ENCODE measurements around the gene AP1S1. TPM values are rescaled to one million over a fixed set of nuclear protein-coding genes. Genes with fewer than 3 reads are reported as not detected.
A peak's percentile ranks its signal among the peaks of the same experiment; 100 is the strongest.
"Not testable (repeated sequence)": the region's sequence is repeated elsewhere in the genome, so short reads cannot be mapped to it uniquely, and the experiment has no call there.

The AP1S1 gene
- total and polyA plus RNA-seq, 5 donors, result 10.7 to 20.9 (median 12.5) TPM

GRCh38 chr7:101114492-101114891 lies 39.8 kb upstream of the AP1S1 start:
- Histone ChIP-seq H3K4me1 (ENCODE audit: control insufficient read depth, insufficient read depth, low read length) (peaks cover 9% of the 10 kb centered on the region), H3K9me3 (ENCODE audit: control insufficient read depth, low read length) (no peaks in the 10 kb centered on the region), H3K27ac (ENCODE audit: low read length) (no peak overlapping the region), H3K27me3 (ENCODE audit: control insufficient read depth, insufficient read depth) (no peaks in the 10 kb centered on the region), H3K4me3 (ENCODE audit: low read length) (no peak overlapping the region)
- peak in 1 of 3 donors; percentile 25 for DNase-seq
- no peak for ATAC-seq
- WGBS, result 53% methylated on average over 8 of the region's 8 CpGs
- intact Hi-C loops (cut with DNase I), result no loop called here

- H3K9me3 ChIP-seq (ENCODE audit: control insufficient read depth, low read length), result no peaks in the 10 kb centered on the region
- WGBS, result 94% methylated on average over 3 of the region's 3 CpGs
- H3K27me3 ChIP-seq (ENCODE audit: control insufficient read depth, insufficient read depth), result no peaks in the 10 kb centered on the region
- H3K4me1 ChIP-seq (ENCODE audit: control insufficient read depth, insufficient read depth, low read length), result peaks cover 9% of the 10 kb centered on the region
- intact Hi-C loops (cut with DNase I), result no loop called here
- DNase-seq (no peak), ATAC-seq (no peak)
- H3K4me3 ChIP-seq (ENCODE audit: low read length), result no peak overlapping the region
- no peak overlapping the region for H3K27ac ChIP-seq (ENCODE audit: low read length)
These were observed 39.1 kb upstream of the AP1S1 start for GRCh38 chr7:101115215-101115614.

GRCh38 chr7:101116898-101117297 lies 37.4 kb upstream of the AP1S1 start:
- DNase-seq, result peak in 1 of 3 donors; percentile 21
- peak overlapping the region; percentile 11 for H3K27ac ChIP-seq (ENCODE audit: low read length)
- no peaks in the 10 kb centered on the region for H3K9me3 ChIP-seq (ENCODE audit: control insufficient read depth, low read length)
- WGBS, result 77% methylated on average over 10 of the region's 10 CpGs
- no peak for ATAC-seq
- H3K27me3 ChIP-seq (ENCODE audit: control insufficient read depth, insufficient read depth), result no peaks in the 10 kb centered on the region
- H3K4me1 ChIP-seq (ENCODE audit: control insufficient read depth, insufficient read depth, low read length), result peaks cover 2% of the 10 kb centered on the region
- no peak overlapping the region for H3K4me3 ChIP-seq (ENCODE audit: low read length)
- intact Hi-C loops (cut with DNase I), result no loop called here

- Histone ChIP-seq H3K4me1 (ENCODE audit: control insufficient read depth, insufficient read depth, low read length) (no peaks in the 10 kb centered on the region), H3K4me3 (ENCODE audit: low read length) (no peak overlapping the region), H3K27ac (ENCODE audit: low read length) (no peak overlapping the region), H3K27me3 (ENCODE audit: control insufficient read depth, insufficient read depth) (no peaks in the 10 kb centered on the region), H3K9me3 (ENCODE audit: control insufficient read depth, low read length) (no peaks in the 10 kb centered on the region)
- WGBS, result 89% methylated on average over 3 of the region's 3 CpGs
- DNase-seq (peak in 1 of 3 donors; percentile 21), ATAC-seq (no peak)
- intact Hi-C loops (cut with DNase I), result no loop called here
These were observed 35.4 kb upstream of the AP1S1 start for GRCh38 chr7:101118856-101119255.

GRCh38 chr7:101119876-101120275 lies 34.4 kb upstream of the AP1S1 start:
- Histone ChIP-seq H3K27ac (ENCODE audit: low read length) (no peak overlapping the region), H3K9me3 (ENCODE audit: control insufficient read depth, low read length) (no peaks in the 10 kb centered on the region), H3K27me3 (ENCODE audit: control insufficient read depth, insufficient read depth) (no peaks in the 10 kb centered on the region), H3K4me1 (ENCODE audit: control insufficient read depth, insufficient read depth, low read length) (no peaks in the 10 kb centered on the region), H3K4me3 (ENCODE audit: low read length) (no peak overlapping the region)
- WGBS, result 47% methylated on average over 10 of the region's 10 CpGs
- DNase-seq (peak in 1 of 3 donors; percentile 13), ATAC-seq (no peak)
- intact Hi-C loops (cut with DNase I), result no loop called here

GRCh38 chr7:101120315-101120714 lies 34.0 kb upstream of the AP1S1 start:
- H3K27ac ChIP-seq (ENCODE audit: low read length), result no peak overlapping the region
- intact Hi-C loops (cut with DNase I), result no loop called here
- no peaks in the 10 kb centered on the region for H3K4me1 ChIP-seq (ENCODE audit: control insufficient read depth, insufficient read depth, low read length)
- no peak overlapping the region for H3K4me3 ChIP-seq (ENCODE audit: low read length)
- 84% methylated on average over 4 of the region's 4 CpGs for WGBS
- ATAC-seq (no peak), DNase-seq (no peak)
- H3K27me3 ChIP-seq (ENCODE audit: control insufficient read depth, insufficient read depth), result no peaks in the 10 kb centered on the region
- no peaks in the 10 kb centered on the region for H3K9me3 ChIP-seq (ENCODE audit: control insufficient read depth, low read length)

GRCh38 chr7:101121631-101121990 lies 32.7 kb upstream of the AP1S1 start:
- intact Hi-C loops (cut with DNase I); H3K4me1 ChIP-seq (ENCODE audit: control insufficient read depth, insufficient read depth, low read length); H3K27me3 ChIP-seq (ENCODE audit: control insufficient read depth, insufficient read depth); ATAC-seq; H3K9me3 ChIP-seq (ENCODE audit: control insufficient read depth, low read length); DNase-seq: not testable (repeated sequence)
- WGBS, result 37% methylated on average over 9 of the region's 9 CpGs
- Histone ChIP-seq H3K4me3 (ENCODE audit: low read length) (peak overlapping the region; percentile 39), H3K27ac (ENCODE audit: low read length) (peak overlapping the region; percentile 92)

- H3K9me3 ChIP-seq (ENCODE audit: control insufficient read depth, low read length), result no peaks in the 10 kb centered on the region
- H3K27ac ChIP-seq (ENCODE audit: low read length), result peak overlapping the region; percentile 92
- intact Hi-C loops (cut with DNase I), result no loop called here
- H3K27me3 ChIP-seq (ENCODE audit: control insufficient read depth, insufficient read depth), result no peaks in the 10 kb centered on the region
- peaks cover 6% of the 10 kb centered on the region for H3K4me1 ChIP-seq (ENCODE audit: control insufficient read depth, insufficient read depth, low read length)
- peak; percentile 85 to 88 (median 87) for DNase-seq
- H3K4me3 ChIP-seq (ENCODE audit: low read length), result peak overlapping the region; percentile 39
- WGBS, result 19% methylated on average over 17 of the region's 17 CpGs
- peak; percentile 81 to 85 for ATAC-seq
These were observed 32.0 kb upstream of the AP1S1 start for GRCh38 chr7:101121991-101122932.

GRCh38 chr7:101122933-101123702 lies 31.2 kb upstream of the AP1S1 start:
- WGBS, result 89% methylated on average over 11 of the region's 11 CpGs
- Histone ChIP-seq H3K9me3 (ENCODE audit: control insufficient read depth, low read length) (no peaks in the 10 kb centered on the region), H3K27me3 (ENCODE audit: control insufficient read depth, insufficient read depth) (no peaks in the 10 kb centered on the region), H3K4me3 (ENCODE audit: low read length) (no peak overlapping the region), H3K27ac (ENCODE audit: low read length) (peak overlapping the region; percentile 92), H3K4me1 (ENCODE audit: control insufficient read depth, insufficient read depth, low read length) (peaks cover 6% of the 10 kb centered on the region)
- DNase-seq (no peak), ATAC-seq (no peak)
- intact Hi-C loops (cut with DNase I), result no loop called here

GRCh38 chr7:101123703-101124068 lies 30.6 kb upstream of the AP1S1 start:
- no peak for DNase-seq
- intact Hi-C loops (cut with DNase I), result no loop called here
- H3K4me1 ChIP-seq (ENCODE audit: control insufficient read depth, insufficient read depth, low read length), result peaks cover 6% of the 10 kb centered on the region
- H3K4me3 ChIP-seq (ENCODE audit: low read length), result no peak overlapping the region
- ATAC-seq, result no peak
- H3K27ac ChIP-seq (ENCODE audit: low read length), result no peak overlapping the region
- 79% methylated on average over 3 of the region's 3 CpGs for WGBS
- H3K9me3 ChIP-seq (ENCODE audit: control insufficient read depth, low read length), result no peaks in the 10 kb centered on the region
- H3K27me3 ChIP-seq (ENCODE audit: control insufficient read depth, insufficient read depth), result no peaks in the 10 kb centered on the region

GRCh38 chr7:101124376-101125056 lies 29.8 kb upstream of the AP1S1 start:
- ATAC-seq (peak in 1 of 2 donors; percentile 1), DNase-seq (no peak)
- peaks cover 6% of the 10 kb centered on the region for H3K4me1 ChIP-seq (ENCODE audit: control insufficient read depth, insufficient read depth, low read length)
- no peak overlapping the region for H3K4me3 ChIP-seq (ENCODE audit: low read length)
- intact Hi-C loops (cut with DNase I), result no loop called here
- no peaks in the 10 kb centered on the region for H3K9me3 ChIP-seq (ENCODE audit: control insufficient read depth, low read length)
- no peaks in the 10 kb centered on the region for H3K27me3 ChIP-seq (ENCODE audit: control insufficient read depth, insufficient read depth)
- H3K27ac ChIP-seq (ENCODE audit: low read length), result no peak overlapping the region
- WGBS, result 33% methylated on average over 7 of the region's 7 CpGs
